Stimulated activated CD8-positive, alpha-beta memory T cell treated with anti-CD3 and anti-CD28 coated beads, Interleukin-4, amount 100 ng/mL, for 24 hours (primary cell): ENCODE measurements around the gene RNU6-7.

Source experiments
- DNase-seq: peaks from one replicate; pipeline ENCODE4 v3.0.0-alpha.2; 2020; ENCODE audit warnings: low read depth

Gene RNU6-7

DNA sequence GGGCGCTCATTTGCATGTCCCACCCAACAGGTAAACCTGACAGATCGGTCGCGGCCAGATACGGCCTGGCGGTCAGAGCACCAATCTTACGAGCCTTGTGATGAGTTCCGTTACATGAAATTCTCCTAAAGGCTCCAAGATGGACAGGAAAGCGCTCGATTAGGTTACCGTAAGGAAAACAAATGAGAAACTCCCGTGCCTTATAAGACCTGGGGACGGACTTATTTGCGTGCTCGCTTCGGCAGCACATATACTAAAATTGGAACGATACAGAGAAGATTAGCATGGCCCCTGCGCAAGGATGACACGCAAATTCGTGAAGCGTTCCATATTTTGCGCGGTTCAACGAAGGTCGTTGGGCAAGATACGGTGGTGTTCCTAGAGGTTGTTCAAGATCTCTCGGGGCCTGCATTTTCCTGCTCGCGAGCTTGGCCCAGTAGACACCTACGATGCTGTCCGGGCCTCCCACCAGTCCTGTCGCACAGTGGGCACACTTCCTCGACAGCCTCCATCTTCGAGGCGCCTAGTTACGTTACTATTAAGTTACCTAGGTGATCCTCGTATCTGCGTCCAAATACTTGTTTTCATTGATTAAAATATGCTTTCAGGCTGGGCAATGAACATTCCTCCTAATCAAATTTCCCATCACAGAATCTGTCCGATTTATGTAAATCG lies at the start of gene RNU6-7:
TSS of gene RNU6-7 (plus strand) at position 230 of the 675 bp plus-strand sequence.
- DNase-seq = peak; percentile 2

DNA sequence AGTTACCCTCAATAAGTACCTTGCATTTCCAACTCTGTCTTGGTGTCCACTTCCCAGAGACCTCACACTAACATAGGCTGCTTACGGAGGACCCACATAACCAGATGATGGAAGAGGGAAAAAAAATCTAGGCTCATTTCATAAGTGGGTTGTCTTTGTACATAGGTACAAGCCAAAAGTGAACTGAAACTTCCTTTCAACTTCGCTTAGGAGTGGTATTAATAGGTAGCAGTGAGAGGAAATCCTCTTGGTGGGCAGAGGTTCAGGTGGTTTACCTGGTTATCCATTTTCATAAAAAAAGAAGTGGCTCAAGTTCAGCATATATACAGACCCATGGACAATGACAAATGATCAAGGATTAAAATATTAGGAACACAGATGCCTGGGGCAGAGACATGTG lies 35.8 kb upstream of the RNU6-7 start:
- DNase-seq = no peak

DNA sequence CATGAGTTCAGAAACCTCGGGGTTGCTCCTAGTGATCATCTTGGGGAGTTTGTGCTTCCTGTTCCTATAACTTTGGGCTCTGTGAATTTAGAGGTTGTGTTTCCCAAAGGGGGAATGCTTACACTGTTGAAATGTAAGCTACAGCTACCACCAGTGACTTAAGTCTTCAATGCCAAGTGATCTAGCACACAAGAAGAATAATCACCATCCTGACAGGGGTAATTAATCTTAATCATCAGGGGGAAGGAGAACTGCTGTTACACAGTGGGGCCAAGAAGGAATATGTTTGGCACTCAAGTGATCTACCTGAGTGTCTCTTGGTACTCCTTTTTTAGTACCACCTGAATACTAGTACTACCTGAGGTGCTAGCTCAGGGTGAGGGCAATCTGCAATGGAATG lies 34.9 kb upstream of the RNU6-7 start:
- no peak for DNase-seq

DNA sequence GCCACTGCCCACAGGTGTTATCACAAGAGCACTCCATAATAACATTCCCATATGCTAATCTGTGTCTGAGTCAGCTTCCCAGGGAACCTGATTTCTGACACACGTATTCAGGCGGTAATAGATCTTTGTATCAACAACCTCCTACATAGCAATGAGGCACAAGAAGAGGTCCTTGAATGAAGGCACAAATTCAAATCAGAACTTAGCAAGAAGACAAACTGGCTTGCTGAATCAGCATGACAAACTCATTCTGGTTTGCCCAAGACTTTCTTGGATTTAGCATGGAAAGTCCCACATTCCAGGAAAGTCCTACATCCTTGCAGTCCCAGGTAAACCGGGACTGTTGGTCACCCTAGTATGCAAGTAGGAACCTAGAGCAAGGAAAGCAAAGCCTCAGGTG lies 33.9 kb upstream of the RNU6-7 start:
- no peak for DNase-seq

DNA sequence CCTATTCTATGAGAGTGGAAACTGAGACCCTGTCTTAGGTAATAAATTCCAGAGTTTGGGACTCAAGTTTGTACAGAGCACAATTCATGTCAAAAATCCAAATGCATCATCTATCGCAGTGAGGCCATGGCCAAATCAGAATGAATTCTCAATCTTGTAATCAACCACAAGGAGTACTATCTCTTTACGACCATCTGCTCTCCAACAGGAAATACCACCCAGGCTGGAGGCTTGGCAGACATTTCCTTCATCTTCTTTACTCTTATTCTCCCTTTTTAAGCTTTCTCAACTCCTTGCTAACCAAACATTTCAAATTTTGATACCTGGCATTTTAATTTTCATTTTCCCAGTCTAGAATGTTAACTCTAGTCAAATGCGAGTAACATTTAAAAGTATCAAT lies 32.7 kb upstream of the RNU6-7 start:
- DNase-seq = no peak

DNA sequence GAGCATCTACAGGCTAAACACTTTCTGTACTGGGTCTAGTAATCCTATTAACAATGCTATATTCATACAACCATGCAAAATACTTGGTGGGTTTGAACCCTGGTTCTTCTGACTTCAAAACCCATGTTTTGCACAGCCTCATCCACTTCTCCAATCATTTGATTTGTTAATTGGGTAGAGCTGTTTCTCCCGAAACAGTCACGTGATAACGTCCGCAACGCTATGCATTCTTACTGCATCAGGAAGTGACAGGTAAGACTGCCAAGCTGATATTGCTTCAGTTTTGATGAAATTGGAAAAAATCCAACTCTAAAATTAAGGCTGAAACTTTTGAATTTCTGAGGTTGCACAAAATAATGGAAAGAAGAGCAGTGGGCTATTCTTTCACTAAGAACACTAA lies 30.4 kb upstream of the RNU6-7 start:
- no peak for DNase-seq

DNA sequence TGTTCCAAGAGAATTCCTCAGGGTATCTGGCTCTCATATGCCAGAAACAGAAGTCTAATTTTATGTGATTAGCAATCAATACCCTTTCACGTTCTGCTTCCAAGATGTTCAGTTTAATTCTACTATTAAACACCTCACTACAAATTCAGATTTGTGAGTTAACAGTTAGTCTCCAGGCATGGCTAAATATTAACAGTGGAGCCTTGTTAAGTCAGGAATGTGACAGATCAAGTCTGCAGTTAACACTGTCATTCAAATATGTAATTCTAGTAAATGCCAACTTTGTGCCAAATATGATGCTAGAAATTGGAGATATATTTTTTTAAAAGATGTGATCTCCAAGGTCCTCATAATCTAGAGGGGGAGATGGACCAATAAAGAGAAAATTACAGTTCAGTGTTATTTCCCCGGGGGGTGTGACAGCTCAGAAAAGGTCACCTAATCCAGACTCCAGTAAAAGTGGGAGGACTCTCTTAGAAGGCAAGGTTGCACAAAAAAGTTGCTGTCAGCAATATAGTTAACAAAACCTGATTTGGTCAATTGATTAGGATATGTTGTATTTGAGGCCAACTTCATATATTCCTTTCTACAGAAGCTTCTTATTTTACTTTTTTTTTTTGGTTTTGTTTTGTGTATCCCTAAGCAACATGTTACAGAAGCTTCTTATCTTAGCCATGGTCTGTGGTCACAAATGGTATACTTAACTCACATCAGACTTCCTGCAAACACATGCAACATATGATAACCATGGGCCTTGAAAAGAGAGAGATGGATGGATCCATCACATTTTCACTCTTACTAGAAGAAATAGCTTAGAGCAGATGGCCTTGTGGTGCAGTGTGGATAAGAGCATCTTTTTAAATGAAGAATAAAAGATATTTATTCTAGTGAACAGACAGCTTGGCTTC lies 18.4 kb upstream of the RNU6-7 start:
- no peak for DNase-seq

DNA sequence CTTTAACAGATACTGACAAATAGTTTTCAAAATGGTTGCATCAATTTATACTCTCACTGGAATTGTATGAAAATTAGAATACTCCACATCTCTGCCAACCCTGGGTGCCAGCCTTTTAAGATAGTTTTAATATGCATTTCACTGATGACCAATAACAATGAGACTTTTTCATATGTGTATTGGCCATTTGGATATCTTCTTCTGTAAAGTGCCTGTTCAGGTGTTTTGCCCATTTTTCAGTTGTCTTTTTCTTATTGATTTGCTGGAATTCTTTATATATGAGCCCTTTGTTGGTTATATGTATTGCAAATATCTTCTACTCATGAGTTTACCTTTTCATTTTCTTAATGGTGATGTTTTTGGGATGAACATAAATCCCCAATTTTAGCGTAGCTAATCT lies 16.7 kb upstream of the RNU6-7 start:
- DNase-seq = no peak

DNA sequence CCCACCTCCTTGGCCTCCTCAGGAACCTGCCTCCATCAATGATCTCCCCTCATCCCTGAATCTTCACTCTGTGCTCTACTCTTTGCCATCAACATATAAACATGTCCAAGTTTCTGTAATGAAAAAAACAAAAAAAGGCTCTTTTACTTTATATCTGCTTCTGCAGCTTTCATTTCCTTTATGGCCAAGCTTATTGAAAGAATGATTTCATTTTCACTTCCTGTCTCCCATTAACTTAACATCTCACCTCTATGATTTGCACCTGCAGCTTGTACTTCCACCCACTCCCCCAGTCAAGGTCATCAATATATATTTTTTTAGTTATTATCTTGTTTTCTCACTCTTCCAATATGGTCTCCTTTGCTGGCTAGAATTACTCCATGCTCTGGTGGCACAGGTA lies 15.6 kb upstream of the RNU6-7 start:
- DNase-seq = no peak

DNA sequence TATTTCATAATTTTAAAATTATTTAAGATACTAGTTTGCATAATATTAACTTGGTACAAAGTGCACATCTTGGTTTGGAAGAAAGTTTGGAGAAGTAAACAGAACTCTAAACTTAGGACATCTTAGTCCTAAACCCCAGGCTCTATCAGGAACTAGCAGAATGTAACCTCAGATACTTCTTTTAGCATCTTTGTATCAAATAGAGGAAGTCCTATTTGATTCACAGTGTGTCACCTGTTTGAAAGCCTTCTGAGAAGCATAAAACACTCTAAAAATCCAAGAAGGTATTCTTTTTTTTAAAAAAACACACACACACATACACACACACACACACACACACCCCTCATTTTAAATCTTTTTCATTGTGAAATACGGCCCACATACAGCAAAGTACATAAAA lies 12.0 kb upstream of the RNU6-7 start:
- DNase-seq = no peak

DNA sequence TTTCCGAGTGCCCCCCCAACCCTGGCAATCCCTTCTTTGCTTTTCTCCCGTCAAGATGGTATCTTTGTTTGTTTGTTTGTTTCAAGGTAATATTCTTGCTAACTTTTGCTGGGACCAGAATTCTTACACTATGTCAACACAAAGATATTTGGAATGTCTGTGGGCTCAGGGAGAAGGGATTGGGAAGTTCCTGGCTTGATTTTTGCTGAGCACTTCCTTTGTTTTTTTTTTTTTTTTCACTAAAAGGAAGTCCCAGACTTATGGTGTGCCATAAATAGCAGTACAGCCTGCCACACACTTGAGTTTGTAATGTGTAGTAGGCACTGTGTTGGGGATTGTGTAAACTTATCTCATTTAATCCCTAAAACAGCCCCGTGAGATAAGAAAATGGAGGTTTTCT lies 11.2 kb upstream of the RNU6-7 start:
- DNase-seq = no peak

DNA sequence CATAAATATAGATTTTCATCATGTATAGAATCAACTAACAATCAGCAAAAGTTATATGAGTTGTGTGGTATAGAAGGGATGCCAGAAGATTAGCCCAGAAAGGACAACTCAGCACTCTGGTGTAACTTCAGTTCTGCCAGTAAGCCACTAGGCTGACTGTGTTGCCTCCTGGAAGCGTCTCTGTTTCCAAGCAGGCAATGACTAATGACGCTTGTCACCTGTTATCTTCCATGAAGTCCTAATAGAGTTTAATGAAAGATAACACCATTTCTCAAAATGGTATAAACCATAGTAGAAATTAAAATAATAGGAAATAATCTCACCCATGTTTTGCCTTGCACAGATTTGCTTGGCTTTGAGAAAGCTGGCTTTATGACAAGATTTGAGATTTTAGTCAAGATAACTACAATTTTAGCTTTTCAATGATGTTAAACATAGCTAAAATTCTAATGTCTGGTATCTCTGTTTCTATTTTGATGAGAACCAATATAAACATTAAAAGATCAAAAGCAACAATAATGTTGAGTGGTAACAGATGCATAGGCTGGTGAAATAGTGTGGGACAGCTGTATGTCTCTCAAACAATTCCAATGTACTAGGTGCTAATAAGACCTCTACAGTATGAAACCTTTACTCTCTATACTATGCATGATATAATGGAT lies 9.0 kb upstream of the RNU6-7 start:
- DNase-seq = no peak

DNA sequence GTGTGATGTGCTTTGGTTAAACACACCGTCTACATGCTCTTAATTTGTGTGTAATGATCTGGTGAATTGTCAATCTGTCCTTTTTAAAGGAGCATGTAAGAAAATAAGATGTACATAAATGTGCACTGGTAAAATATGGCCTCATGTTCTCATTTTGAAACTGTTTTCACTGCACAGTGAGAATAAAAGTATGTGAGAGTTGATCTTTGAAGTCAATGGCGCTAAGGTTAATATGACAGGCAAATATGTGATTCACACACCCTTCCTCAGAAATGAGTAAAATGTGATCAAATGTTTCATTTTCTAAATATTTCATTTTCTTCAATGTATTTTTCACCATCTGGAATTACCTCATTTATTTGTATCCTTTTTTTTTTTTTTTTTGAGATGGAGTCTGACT lies 8.3 kb upstream of the RNU6-7 start:
- DNase-seq = no peak

DNA sequence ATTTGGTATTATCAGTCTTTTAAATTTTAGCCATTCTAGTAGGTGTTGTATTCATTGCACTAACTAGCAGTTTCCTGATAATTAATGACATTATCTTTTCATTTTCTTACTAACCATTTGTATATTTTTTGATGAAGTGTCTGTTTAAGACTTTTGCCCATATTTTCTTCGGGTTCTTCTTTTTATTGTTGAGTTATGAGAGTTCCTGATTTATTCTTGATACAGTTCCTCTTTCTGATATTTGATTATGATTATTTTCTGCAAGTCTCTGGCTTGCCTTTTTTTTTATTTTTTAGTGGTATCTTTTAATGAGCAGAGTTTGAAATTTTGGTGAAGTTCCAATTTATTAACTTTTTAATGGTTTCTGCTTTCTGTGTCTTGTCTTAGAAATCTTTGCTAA lies 6.2 kb upstream of the RNU6-7 start:
- no peak for DNase-seq

DNA sequence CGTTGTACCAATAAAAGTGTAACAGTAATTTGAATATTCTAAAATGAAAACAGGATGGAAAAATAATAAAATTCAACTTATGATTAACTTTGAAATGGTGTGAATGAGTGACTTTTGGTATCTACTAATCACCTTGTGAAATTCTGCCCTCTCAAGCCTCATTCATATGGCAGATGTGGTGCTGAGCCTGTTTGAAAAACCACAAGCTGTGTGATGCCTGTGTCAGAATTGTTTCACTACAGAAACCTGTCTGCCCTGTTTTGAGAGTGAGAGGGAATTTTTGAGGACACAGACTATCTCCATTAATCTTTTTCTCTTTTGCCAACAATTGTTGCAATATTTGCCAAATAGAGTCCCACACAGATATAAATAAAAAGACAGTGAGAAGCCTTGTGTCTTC lies 3.9 kb upstream of the RNU6-7 start:
- no peak for DNase-seq

DNA sequence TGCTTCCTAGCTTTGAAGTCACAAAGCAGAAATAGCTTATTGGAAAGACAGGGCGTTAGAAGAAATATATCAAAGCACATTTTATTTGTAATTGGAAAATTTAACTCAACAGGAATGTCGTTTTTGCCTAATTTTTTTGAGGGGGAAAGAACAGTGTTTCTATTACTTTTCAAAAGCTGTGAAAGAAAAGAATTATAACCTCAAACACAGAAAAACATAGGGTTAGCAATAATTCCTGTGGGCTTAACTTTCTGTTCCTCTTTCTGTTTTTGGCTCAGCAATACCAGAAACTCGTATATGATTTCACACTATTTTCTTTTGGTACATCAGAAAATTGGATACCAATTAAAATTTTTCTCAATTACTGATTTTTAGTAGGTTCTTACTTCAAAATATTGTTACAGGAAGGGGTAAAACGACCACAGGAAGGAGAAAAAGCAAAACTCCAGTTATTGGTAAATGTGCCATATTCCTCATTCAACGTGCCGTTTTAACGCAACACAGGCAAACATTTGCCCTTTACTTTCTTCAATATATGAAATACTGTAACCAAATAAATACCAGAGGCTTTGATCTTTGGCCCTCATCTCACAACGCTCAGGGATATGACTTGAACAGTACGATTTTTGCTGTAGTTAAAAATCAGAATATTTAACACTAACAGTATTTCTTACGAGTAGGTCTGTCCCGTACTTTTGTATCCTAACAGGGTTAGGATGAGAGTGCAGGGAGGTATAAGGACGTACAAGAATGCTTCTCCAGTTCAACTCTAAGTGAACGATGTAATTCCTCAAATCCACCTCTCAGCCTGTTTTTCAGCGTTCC lies 1.3 kb upstream of the RNU6-7 start:
- DNase-seq = no peak

DNA sequence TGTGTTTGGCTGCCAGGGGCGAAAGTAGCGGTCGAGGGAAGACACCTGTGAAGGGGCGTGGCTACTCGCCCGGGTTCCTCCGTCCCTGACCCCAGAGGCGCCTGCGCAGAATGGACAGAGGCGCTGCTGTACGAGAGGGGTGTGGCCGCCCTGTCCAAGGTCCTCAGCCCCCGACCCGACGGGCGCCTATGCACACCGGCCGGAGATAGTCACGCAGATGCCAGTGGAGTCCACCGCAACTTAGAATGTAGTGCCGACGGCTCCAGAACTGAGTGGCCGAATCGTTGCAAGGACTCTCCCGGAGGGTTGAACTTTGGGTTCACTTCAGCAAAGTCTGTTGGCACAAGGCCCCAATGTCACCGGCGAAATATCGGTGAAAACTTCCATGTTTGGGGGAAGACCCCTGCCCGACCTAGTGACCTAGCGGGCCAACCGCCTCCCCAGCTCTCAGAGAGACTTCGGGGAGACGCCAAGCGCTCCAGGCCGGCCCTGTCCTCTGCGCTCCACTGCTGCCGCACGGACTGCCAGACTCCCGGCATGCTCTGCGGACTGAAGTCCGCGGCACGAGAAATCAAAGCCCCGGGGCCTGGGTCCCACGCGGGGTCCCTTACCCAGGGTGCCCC lies 541 bp upstream of the RNU6-7 start:
- DNase-seq = peak; percentile 70

DNA sequence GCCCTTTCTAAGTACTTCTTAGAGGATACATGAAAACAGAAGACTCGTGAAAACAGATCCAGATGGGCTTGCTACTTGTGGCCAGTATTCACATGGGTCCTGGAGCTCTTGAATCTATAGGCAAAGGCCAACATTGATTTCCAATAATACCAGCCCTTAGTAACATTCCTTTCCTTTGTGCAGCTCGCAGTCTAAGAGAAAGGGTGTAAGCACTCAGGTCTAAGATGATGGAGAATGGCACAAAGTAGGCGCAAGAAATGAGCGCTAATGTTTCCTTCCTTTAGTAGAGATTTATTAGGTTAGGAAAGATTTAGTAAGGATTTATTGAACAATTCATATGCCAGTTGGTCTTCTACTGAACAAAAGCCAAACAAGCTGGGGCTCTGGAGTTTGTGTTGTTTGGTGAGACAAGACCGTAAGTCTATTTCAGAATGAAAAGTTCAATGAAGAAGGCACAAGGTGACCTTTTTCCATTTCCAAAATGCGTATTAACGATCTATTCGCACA lies 699 bp downstream of the RNU6-7 start:
- no peak for DNase-seq

DNA sequence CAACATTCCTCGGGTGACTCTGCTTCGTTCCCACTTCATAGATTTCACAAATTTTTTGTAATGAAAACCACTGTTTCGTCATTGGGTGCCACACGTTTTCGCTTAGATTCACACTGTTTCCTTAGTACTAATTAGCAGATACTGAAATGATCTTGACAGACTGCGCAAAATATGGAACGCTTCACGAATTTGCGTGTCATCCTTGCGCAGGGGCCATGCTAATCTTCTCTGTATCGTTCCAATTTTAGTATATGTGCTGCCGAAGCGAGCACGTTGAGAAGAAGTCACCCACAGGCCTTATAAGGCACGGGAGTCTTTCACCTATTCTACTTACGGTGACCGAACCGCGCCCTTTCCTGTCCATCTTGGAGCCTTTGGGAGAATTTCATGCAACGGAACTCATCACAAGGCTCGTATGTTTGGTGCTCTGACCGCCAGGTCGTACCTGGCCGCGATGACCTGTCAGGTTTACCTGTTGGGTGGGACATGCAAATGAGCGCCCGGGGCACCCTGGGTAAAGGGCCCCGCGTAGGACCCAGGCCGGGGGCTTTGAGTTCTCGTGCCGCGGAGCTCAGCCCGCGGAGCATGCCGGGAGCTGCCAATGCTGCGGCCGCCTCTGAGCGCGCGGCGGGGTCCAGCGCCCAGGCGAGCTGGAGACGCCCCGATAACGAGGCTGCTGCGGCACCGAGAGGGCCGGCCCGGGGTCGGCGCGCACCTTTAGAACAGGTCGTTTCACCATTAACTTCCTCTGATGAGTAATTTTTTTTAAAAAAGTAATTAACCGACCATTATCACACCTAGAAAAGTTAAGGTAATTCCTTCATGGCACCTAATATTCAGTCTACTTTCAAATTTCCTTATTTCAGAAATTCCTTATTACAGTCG lies 1.4 kb downstream of the RNU6-7 start, which contains the start of gene RNU6-8:
TSS of gene RNU6-8 (minus strand) at position 272 of the 885 bp plus-strand sequence.
- peak; percentile 73 for DNase-seq

DNA sequence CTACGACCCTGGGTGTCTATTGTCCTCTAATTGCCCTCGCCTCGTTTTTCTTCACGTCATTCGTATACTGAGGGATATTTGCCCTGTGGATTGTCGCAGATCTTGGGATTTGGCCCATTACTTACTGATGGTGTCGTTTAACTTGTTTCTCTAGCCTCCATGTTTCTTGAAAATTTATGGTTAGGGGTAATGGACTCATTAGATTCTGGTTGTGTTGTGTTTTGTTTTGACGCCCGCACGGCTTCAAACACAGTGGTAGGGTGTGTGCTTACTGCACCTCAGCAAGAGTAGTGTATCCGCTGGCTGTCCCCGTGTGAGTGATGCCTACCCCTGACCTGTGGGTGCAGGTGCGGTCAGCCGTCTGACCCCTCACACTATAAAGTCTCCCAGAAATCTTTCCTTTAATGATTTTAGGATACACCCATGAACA lies 2.1 kb downstream of the RNU6-7 start:
- no peak for DNase-seq
